ENCODE data around the gene STRN4.

Gene STRN4

GRCh38 chr19:46746281-46747057 lies at the start of gene STRN4:
Gene STRN4, minus strand, starts transcription at chr19:46746450. Its CDS starts 20 bp downstream, at chr19:46746430.
- intact Hi-C loops (cut with DNase I; ENCODE audit: low total_unique reads) = no loop called here

GRCh38 chr19:46791944-46792343 lies 45.7 kb upstream of the STRN4 start:
- DNase-seq = no peak
- TF ChIP-seq CTCF (IDR thresholded peaks at IDR 0.05) = no peak
- intact Hi-C loops (cut with DNase I; ENCODE audit: low total_unique reads) = no loop called here

More at GRCh38 chr19:46746281-46747057, at the start of gene STRN4:
- no peak for DNase-seq
- Histone ChIP-seq H3K9me3 (no peaks in the 10 kb centered on the region), H3K4me1 (peaks cover 0 to 48% (median 33%) of the 10 kb centered on the region in 4 donors), H3K27me3 (no peaks in the 10 kb centered on the region), H3K4me3 (peak within 1 kb of the TSS; percentile 94 to 100), H3K36me3 (peaks cover 0 to 11% (median 8%) of the 10 kb centered on the region in 3 donors), H3K27ac (peak within 1 kb of the TSS; percentile 86 to 97)
- TF ChIP-seq CTCF (IDR thresholded peaks at IDR 0.05) = no peak

GRCh38 chr19:46789371-46789770 lies 43.1 kb upstream of the STRN4 start:
- no peak overlapping the region for H3K27ac ChIP-seq
- peaks cover 0 to 28% (median 19%) of the 10 kb centered on the region in 4 donors for H3K4me1 ChIP-seq
- intact Hi-C loops (cut with DNase I; ENCODE audit: low total_unique reads) = no loop called here
- H3K36me3 ChIP-seq = no peaks in the 10 kb centered on the region
- H3K9me3 ChIP-seq = no peaks in the 10 kb centered on the region
- no peak for TF ChIP-seq CTCF (IDR thresholded peaks at IDR 0.05)
- no peak overlapping the region for H3K4me3 ChIP-seq
- no peaks in the 10 kb centered on the region for H3K27me3 ChIP-seq
- no peak for DNase-seq

More at GRCh38 chr19:46791944-46792343, 45.7 kb upstream of the STRN4 start:
- Histone ChIP-seq H3K36me3 (no peaks in the 10 kb centered on the region), H3K4me3 (no peak overlapping the region), H3K4me1 (peaks cover 0 to 9% (median 5%) of the 10 kb centered on the region in 4 donors), H3K27ac (no peak overlapping the region), H3K9me3 (no peaks in the 10 kb centered on the region), H3K27me3 (no peaks in the 10 kb centered on the region)

GRCh38 chr19:46788968-46789338 lies 42.7 kb upstream of the STRN4 start:
- Histone ChIP-seq H3K27me3 (no peaks in the 10 kb centered on the region), H3K4me3 (peak overlapping the region in 1 of 2 donors; percentile 95), H3K9me3 (no peaks in the 10 kb centered on the region), H3K4me1 (peaks cover 0 to 32% (median 23%) of the 10 kb centered on the region in 4 donors), H3K36me3 (peaks cover 0 to 2% (median 0%) of the 10 kb centered on the region in 3 donors), H3K27ac (peak overlapping the region in 1 of 2 donors; percentile 12)
- no peak for DNase-seq
- intact Hi-C loops (cut with DNase I; ENCODE audit: low total_unique reads) = no loop called here
- TF ChIP-seq CTCF (IDR thresholded peaks at IDR 0.05) = no peak

- TF ChIP-seq CTCF (IDR thresholded peaks at IDR 0.05) = no peak
- intact Hi-C loops (cut with DNase I; ENCODE audit: low total_unique reads) = no loop called here
- Histone ChIP-seq H3K4me1 (peaks cover 0 to 38% (median 28%) of the 10 kb centered on the region in 4 donors), H3K9me3 (no peaks in the 10 kb centered on the region), H3K27me3 (no peaks in the 10 kb centered on the region), H3K27ac (peak within 1 kb of the TSS; percentile 88 to 97), H3K4me3 (peak within 1 kb of the TSS; percentile 92 to 95), H3K36me3 (peaks cover 0 to 7% (median under 1%) of the 10 kb centered on the region in 3 donors)
- peak; percentile 97 to 99 for DNase-seq
Observed at GRCh38 chr19:46788262-46788967, 42.2 kb upstream of the STRN4 start, which contains the start of gene SLC1A5. Gene SLC1A5, minus strand, starts transcription at chr19:46788594. Its CDS starts 629 bp downstream, at chr19:46787965.

All from tibial artery (tissue), 4 donors.